GM23338 (cell line): ENCODE data around the gene RBMY1E. TPM values are rescaled to one million over a fixed set of nuclear protein-coding genes. Genes with fewer than 3 reads are reported as not detected.
"Not testable (repeated sequence)": the region's sequence is repeated elsewhere in the genome, so short reads cannot be mapped to it uniquely, and the experiment has no call there.

Experiments
- ATAC-seq: fragments of 200-7000 bp; cut with Tn5 transposase; 3 replicates; pipeline ENCODE4 v1.9.1; 2020
- DNase-seq: peaks from one replicate; pipeline ENCODE4 v3.0.0-alpha.2; 2015; ENCODE audit warnings: low spot score
- H2AFZ ChIP-seq: fragments of 200-600 bp; sonication (generic); 2 replicates; pipeline ENCODE4 v1.8.0; 2016; ENCODE audit warnings: antibody characterized with exemption, mild to moderate bottlenecking, moderate library complexity
- H3F3A ChIP-seq: fragments of 200-600 bp; sonication (generic); replicated peaks from 2 replicates; pipeline ENCODE4 v1.8.0; 2017; ENCODE audit warnings: antibody characterized with exemption, mixed run types, low read depth
- H3K27ac ChIP-seq: fragments of 200-600 bp; sonication (generic); 2 replicates; pipeline ENCODE4 v1.6.1; 2016; ENCODE audit warnings: low read depth
- H3K27me3 ChIP-seq: fragments of 200-600 bp; sonication (generic); 2 replicates; pipeline ENCODE4 v1.8.0; 2016; ENCODE audit warnings: mild to moderate bottlenecking, mixed run types, moderate library complexity; ENCODE audit not compliant: insufficient read depth
- H3K36me3 ChIP-seq: fragments of 200-600 bp; sonication (generic); 2 replicates; pipeline ENCODE4 v1.8.0; 2016; ENCODE audit warnings: mild to moderate bottlenecking; ENCODE audit not compliant: insufficient read depth
- H3K4me1 ChIP-seq: fragments of 200-600 bp; sonication (generic); 2 replicates; pipeline ENCODE4 v1.8.0; 2016; ENCODE audit warnings: mild to moderate bottlenecking, moderate library complexity; ENCODE audit not compliant: insufficient read depth
- H3K4me2 ChIP-seq: fragments of 200-600 bp; sonication (generic); 2 replicates; pipeline ENCODE4 v1.7.1; 2017; ENCODE audit warnings: mixed run types
- H3K4me3 ChIP-seq: fragments of 200-600 bp; sonication (generic); 2 replicates; pipeline ENCODE4 v1.6.1; 2016; ENCODE audit warnings: mixed run types
- H3K79me2 ChIP-seq: fragments of 200-600 bp; sonication (generic); replicated peaks from 2 replicates; pipeline ENCODE4 v1.8.0; 2017; ENCODE audit warnings: mild to moderate bottlenecking; ENCODE audit not compliant: insufficient read depth
- H3K9me2 ChIP-seq: fragments of 200-600 bp; sonication (generic); 2 replicates; pipeline ENCODE4 v1.8.0; 2017; ENCODE audit not compliant: insufficient read depth
- H4K20me1 ChIP-seq: fragments of 200-600 bp; sonication (generic); replicated peaks from 2 replicates; pipeline ENCODE4 v1.8.0; 2017; ENCODE audit warnings: mild to moderate bottlenecking; ENCODE audit not compliant: insufficient read depth
- H3K27ac Mint-ChIP-seq: 2 replicates; pipeline ENCODE4 v1.8.0; 2020; ENCODE audit warnings: inconsistent platforms, mild to moderate bottlenecking, moderate library complexity, mixed read lengths
- H3K27me3 Mint-ChIP-seq: 3 replicates; pipeline ENCODE4 v1.8.0; 2022; ENCODE audit warnings: low read depth, mild to moderate bottlenecking, moderate library complexity, mixed read lengths, inconsistent platforms; ENCODE audit not compliant: insufficient read depth, poor library complexity
- H3K36me3 Mint-ChIP-seq: 3 replicates; pipeline ENCODE4 v1.8.0; 2021; ENCODE audit warnings: low read depth, mild to moderate bottlenecking, inconsistent platforms, moderate library complexity, mixed read lengths
- H3K4me1 Mint-ChIP-seq: 3 replicates; pipeline ENCODE4 v1.8.0; 2020; ENCODE audit warnings: mild to moderate bottlenecking, inconsistent platforms, mixed read lengths
- H3K4me3 Mint-ChIP-seq: 3 replicates; pipeline ENCODE4 v1.8.0; 2021; ENCODE audit warnings: moderate library complexity, mild to moderate bottlenecking, inconsistent platforms, mixed read lengths
- H3K9me3 Mint-ChIP-seq: 3 replicates; pipeline ENCODE4 v1.8.0; 2020; ENCODE audit warnings: moderate library complexity, mild to moderate bottlenecking, inconsistent platforms, mixed read lengths
- long read RNA-seq: library from polyadenylated mRNA; unstranded; transcript quantifications from one replicate; pipeline ENCODE4 v2.0.0, GENCODE V29; 2020; ENCODE audit not compliant: unreplicated experiment
- polyA plus RNA-seq: library from polyadenylated mRNA; unstranded; fragments of >200 nt; fragmentation: Nextera tagmentation; extraction: Ambion mirVana; gene quantifications from 2 replicates; pipeline ENCODE4 v1.2.1, GENCODE V29; 2016
- total RNA-seq: library from RNA; depleted of rRNA; stranded (reverse); fragments of >200 nt; shearing (Covaris generic); gene quantifications from 2 replicates; pipeline ENCODE4 v1.2.3, GENCODE V29; 2014; rRNA removed

The RBMY1E gene
- not detected in 2 replicates for total RNA-seq
- not detected in 2 replicates for polyA plus RNA-seq
- long read RNA-seq: 0 reads

DNA sequence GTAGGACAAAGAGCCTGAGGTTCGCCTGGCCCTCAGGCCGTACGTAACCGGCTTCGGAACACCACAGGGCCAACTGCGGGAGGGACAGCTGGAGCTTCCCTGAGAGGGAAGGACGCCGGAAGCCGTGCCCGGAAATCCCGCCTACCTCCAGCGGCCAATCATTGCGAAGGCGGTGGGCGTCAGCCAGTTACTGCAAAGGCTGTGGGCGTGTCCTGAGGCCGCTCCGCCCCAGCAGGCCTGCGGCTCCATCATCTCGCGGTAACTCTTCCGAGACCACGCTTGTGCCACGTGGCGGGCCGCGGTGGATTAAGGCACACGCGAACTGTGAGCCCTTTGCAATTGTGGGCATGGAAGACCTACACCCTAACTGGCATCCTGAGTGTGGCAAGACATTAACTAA, at the start of gene RBMY1E:
TSS of gene RBMY1E (minus strand) at position 101 of the 400 bp plus-strand sequence. CDS start 1,978 bp downstream, outside the sequence.
- H2AFZ ChIP-seq, H3K4me1 Mint-ChIP-seq, H4K20me1 ChIP-seq, DNase-seq, H3K36me3 ChIP-seq, H3F3A ChIP-seq, H3K27ac ChIP-seq, H3K79me2 ChIP-seq, H3K4me1 ChIP-seq, H3K27me3 ChIP-seq, H3K27me3 Mint-ChIP-seq, H3K27ac Mint-ChIP-seq, ATAC-seq, H3K9me3 Mint-ChIP-seq, H3K4me2 ChIP-seq, H3K9me2 ChIP-seq, H3K36me3 Mint-ChIP-seq, H3K4me3 Mint-ChIP-seq, H3K4me3 ChIP-seq: not testable (repeated sequence)

DNA sequence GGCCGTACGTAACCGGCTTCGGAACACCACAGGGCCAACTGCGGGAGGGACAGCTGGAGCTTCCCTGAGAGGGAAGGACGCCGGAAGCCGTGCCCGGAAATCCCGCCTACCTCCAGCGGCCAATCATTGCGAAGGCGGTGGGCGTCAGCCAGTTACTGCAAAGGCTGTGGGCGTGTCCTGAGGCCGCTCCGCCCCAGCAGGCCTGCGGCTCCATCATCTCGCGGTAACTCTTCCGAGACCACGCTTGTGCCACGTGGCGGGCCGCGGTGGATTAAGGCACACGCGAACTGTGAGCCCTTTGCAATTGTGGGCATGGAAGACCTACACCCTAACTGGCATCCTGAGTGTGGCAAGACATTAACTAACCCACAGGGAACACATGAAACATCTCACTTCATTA, 23.4 kb downstream of the RBMY1E start, which contains the start of gene RBMY1D:
TSS of gene RBMY1D (minus strand) at position 101 of the 400 bp plus-strand sequence. CDS start 2,013 bp downstream, outside the sequence.
- H3K36me3 Mint-ChIP-seq, H3K27ac ChIP-seq, H3K9me2 ChIP-seq, H2AFZ ChIP-seq, H3K36me3 ChIP-seq, H3K4me1 Mint-ChIP-seq, H3F3A ChIP-seq, H3K4me1 ChIP-seq, DNase-seq, ATAC-seq, H3K79me2 ChIP-seq, H3K27ac Mint-ChIP-seq, H4K20me1 ChIP-seq, H3K27me3 ChIP-seq, H3K4me3 ChIP-seq, H3K4me3 Mint-ChIP-seq, H3K9me3 Mint-ChIP-seq, H3K4me2 ChIP-seq, H3K27me3 Mint-ChIP-seq: not testable (repeated sequence)

DNA sequence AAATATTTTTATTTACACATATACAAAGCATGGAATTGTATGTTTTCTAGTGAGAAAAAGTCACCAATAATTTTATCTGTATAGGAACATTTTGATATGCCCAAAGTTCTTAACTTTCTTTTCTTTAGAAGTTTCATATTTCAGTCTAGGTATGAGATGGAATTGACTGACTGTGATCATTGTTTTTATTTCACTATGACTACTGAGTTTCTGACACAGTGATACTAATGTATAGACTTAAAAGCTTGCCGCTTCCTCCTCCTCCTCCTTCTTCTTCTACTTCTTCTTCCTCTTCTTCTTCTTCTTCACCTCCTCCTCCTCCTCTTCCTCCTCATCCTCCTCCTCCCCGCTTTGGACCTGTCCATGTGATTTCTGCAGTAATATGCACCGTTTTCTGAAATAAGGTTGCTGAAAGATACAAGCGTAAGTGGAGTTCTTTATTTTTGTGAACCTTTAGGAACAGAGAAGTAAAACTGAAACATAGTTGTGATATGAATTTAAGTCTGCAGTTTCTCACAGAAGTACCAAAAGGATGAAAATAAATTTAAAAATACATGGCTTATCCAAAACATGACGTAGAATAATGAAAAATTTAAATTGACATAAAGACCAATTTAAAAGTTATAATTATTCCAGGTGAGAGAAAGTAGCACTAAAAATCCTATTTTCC, 48.3 kb downstream of the RBMY1E start:
- H3K36me3 ChIP-seq, DNase-seq, H3F3A ChIP-seq, ATAC-seq, H3K4me3 ChIP-seq, H3K4me3 Mint-ChIP-seq, H3K27me3 ChIP-seq, H3K4me1 Mint-ChIP-seq, H4K20me1 ChIP-seq, H3K4me2 ChIP-seq, H3K79me2 ChIP-seq, H3K4me1 ChIP-seq, H2AFZ ChIP-seq, H3K9me2 ChIP-seq, H3K27me3 Mint-ChIP-seq, H3K9me3 Mint-ChIP-seq, H3K36me3 Mint-ChIP-seq, H3K27ac Mint-ChIP-seq, H3K27ac ChIP-seq: not testable (repeated sequence)

Other genes with a start within 250 kb of the RBMY1E start
- gene RBMY1D, start 23.5 kb downstream of the RBMY1E start, total RNA-seq: not detected in 2 replicates
- gene RBMY1D, start 23.5 kb downstream of the RBMY1E start, polyA plus RNA-seq: not detected in 2 replicates